HL-60/S4 treated with phorbol 12-myristate 13-acetate at 8.2 ng/mL for 4 days and 3 days (cell line): Measurements from ENCODE around the gene GOLGA6L2.
"Not testable (repeated sequence)": the region's sequence is repeated elsewhere in the genome, so short reads cannot be mapped to it uniquely, and the experiment has no call there.

Experiments used
- in situ Hi-C: fragments of 300-500 bp; cut with MboI; formaldehyde crosslinking; loops from 2 replicates; pipeline ENCODE4 v1.15.0; 2022; ENCODE audit warnings: low sequenced_read_pairs

Gene GOLGA6L2

GRCh38 chr15:23424111-23424904 is 22.7 kb downstream of the GOLGA6L2 start:
- in situ Hi-C loops = no loop called here

DNA sequence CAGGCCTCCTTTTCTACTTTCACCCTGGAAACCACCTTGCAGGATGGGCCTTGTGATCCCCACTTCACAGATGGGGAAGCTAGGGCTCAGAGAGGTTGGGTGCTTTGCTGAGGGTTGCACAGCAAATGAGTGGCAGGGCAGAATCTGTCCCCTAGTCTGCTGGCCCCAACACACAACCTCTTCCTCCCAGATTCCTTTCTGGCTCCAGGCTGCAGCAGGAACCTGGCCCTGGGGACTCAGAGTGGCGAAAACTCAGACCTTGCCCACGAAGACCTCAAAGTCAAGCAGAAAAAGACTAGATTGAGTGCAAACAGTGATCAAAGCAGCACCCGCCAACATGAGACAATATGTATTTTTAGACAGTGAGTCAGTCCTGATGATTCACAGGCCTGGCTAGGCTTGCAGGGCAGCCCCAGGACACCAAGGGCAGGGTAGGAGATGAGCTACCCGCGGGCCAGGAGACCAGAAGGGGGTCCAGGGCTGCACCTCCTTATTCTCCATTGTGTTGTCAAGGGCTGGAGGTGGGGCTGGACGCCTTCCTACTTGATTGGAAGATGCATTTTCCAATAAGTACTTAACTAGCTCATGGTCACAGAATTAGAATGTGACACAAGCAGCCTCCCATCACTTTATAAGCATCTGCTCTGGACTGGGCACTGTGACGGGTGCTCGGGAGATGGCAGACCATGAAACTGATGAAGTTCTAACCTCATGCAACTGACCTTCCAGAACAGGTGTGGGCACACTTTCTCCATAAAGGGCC is 23.9 kb downstream of the GOLGA6L2 start:
- in situ Hi-C loops = no loop called here

DNA sequence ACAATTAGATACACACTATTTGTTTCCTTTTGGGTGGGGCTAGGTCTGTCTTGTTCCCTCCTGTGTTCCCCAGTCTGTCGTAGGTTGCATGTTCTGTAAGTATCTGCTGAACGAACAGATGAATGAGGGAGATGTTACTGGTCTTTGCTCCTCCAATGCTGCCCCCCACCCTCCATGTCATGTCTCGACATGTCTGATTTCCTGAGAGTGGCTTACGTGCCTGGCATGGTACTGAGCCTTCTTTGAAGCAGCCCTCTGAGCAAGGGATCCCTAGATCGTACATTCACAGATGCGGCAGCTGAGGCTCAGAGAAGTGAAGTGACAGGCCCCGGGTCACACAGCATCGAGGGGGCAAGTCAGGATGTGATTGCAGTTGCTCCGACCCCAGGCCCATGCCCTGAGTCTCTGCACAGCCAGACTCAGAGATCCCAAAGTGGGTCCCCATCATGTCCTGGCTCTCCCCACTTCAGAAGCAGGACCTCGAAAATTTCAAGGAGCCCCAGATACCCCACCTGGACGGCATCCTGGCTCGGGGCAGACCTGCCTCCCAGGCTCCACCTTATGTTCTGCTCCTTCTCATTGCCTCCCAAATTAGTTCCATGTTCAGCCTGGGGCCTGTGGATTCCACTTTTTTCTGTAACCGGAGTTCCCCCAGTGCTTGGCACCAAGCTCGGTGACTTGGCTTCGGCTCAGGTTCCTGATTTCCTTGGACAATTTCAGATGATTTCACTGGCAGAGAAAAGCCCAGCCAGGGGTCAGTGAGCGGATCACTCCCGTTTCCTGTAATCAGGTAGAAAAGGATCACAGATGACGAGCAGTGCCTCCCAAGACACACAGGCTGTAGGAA is 24.7 kb downstream of the GOLGA6L2 start:
- in situ Hi-C loops = no loop called here

GRCh38 chr15:23420806-23421575 is 26.1 kb downstream of the GOLGA6L2 start:
- in situ Hi-C loops = no loop called here

DNA sequence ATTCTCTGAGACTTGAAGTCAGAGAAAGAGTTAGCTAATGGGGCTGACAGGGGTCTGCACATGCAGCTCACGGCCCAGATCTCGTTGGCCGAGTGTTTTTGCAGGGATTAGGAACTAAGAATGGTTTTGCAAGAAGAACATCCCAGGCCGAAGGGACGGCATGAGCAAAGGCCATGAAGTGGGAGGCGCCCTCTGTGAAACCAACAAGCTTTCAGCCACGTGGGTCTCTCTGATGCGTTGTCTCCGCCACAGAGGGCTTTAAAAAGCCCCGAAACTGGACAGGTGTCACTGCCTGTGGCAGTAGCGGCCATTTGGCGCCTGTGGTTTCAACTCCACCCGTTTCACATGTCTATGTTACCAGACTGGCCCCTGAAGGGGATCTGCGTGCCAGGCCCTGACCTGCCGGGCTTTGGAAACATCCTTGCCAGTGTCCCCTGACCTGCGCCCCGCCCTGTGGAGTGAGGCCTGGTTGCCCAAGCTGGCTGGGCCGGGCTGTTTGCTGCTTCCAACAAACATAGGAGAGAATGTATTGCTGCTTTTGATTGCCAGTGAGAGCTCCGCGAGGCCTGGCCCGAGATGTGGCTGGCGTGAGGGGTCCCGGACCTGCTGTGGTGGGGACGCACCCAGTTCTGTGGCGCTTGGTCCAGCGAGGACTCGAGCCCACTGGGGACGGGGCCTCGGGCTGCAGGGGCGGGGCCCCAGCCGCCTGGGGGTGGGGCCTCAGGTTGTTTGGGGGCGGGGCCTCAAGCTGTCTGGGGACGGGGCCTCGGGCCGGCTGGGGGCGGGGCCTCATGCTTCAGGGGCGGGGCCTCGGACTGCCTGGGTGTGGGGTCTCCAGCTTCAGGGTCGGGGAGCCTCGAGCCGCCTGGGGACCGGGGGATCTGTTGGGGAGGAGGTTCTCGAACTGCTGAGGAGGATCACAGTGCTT is 30.4 kb downstream of the GOLGA6L2 start:
- in situ Hi-C loops = no loop called here

- in situ Hi-C loops = not testable (repeated sequence)
Observed at GRCh38 chr15:23415866-23416265, 31.2 kb downstream of the GOLGA6L2 start.

DNA sequence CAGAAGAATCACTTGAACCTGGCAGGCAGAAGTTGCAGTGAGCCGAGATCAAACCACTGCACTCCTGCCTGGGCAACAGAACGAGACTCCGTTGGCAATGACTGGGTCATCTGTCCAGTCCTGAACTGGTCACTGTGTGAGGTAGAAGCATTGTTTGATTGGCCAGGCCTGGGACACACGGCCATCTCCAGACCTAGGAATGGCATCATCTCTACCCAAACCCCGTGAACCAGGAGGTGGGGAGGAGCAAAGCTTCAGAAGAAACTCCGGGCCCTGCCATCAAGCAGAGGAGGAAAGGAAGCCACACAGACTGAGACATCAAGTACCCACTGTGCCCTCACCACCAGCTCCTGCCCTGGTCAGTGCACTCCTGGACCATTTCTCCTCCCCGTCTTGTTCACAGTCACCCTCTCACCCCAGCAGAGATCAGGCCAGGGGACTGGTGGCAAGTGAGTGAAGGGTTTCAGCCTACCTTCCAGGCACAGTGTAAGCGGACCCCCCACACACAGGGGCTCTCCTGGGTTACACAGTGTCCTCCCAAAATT is 31.6 kb downstream of the GOLGA6L2 start:
- in situ Hi-C loops = no loop called here

DNA sequence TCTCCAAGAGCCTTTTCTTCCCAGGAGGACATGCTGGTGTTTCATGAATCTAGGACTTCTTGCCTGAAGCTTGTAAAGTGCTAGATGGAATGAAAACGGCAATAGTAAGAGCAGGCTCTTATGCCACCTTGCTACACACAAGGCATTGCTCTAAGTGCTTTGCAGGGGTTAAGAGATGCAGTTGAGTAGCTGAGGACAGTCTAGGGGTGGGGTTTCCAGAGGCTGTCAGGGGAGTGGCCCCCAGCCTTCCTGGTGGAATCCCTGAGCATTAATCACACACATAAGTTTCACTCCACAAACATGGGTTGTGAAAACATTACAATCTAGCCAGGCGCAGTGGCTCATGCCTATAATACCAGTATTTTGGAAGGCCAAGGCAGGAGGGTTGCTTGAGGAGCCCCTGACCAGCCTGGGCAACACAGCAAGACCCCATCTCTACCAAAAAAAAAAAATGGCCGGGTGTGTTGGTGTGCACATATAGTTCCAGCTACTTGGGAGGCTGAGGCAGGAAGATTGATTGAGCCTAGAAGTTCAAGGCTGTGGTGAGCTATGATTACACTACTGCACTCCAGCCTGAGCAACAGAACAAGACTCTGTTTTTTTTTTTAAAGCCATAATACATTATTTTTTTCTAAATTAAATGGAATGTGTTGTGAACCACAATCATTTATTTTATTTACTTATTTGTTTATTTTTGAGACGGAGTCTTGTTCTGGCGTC is 34.0 kb downstream of the GOLGA6L2 start:
- in situ Hi-C loops = not testable (repeated sequence)

- in situ Hi-C loops = no loop called here
Observed at GRCh38 chr15:23411841-23412240, 35.2 kb downstream of the GOLGA6L2 start.

DNA sequence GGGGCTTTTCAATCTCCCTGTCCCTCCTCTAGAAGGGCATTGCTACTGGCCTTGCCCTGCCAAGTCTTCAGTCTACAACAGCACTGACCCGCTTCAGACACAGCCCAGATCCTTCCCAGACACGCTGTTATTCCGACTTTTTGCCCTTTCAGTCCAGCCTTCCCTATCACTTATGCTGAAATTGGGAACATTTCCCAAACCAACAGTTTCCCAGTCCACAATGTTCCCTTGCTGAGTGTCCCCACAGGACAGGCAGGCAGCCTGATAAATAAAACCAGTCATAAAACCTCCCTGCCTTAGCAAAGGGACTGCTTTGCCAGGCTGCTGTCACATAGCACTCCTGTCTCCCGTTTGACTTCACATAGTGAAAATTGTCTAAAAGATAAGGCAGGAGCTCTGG is 43.5 kb downstream of the GOLGA6L2 start:
- in situ Hi-C loops = no loop called here

GRCh38 chr15:23402544-23402943 is 44.5 kb downstream of the GOLGA6L2 start:
- in situ Hi-C loops = no loop called here

DNA sequence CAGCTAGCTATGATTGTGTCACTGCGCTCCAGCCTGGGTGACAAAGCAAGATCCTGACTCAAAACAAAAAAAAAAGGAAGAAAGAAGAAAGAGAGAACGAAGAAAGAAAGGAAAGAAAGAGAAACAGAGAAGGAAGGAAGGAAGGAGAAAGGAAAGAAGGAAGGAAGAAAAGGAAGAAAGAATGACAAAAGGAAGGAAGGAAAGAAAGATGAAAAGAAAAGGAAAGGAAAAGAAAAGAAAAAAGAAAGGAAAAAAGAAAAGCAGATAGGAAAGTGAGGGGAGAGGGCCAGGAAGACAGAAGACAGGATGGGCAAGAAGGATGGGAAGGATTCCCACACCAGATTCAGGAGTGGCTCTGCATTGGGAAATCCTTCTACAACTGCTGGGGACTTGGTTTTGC is 44.9 kb downstream of the GOLGA6L2 start:
- in situ Hi-C loops = no loop called here

DNA sequence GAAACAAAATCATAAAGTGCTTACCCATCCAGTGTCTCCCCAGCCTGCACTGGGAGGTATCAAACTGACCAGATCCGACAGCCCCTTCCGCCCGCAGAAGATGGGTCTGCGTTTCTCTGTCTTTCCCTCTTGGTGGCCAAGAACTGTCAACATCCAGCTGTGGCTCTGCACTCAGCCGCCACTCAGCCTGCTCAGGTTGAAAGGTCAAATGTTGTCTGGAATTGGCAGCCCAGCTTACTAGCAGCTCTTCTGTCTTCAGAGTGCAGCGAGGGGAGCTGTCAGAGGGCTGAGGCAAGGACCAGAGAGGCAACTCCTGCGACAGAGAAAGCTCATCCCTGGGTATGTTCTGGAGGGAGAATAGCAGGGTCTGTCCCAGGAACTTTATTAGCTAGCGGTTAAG is 45.4 kb downstream of the GOLGA6L2 start:
- in situ Hi-C loops = no loop called here

DNA sequence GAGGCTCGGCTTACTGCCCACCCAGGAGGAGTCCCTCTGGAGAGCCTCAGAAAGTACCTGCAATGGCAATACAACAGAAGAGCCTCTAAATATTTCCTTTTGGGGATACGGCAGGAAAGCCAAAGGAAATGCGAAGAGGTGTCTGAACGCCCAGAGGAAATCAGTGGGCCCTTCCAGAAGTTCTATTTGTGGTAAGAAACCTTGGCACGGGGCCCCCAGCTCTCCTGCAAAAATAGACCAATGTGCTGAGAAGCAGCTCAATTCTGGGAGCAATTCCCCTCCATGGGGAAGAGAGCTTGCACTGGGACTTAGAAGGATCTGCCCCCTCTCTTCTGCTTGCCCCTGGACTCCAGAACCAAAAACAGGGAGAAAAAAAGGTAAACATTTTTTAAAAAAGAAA is 47.8 kb downstream of the GOLGA6L2 start:
- in situ Hi-C loops = not testable (repeated sequence)

DNA sequence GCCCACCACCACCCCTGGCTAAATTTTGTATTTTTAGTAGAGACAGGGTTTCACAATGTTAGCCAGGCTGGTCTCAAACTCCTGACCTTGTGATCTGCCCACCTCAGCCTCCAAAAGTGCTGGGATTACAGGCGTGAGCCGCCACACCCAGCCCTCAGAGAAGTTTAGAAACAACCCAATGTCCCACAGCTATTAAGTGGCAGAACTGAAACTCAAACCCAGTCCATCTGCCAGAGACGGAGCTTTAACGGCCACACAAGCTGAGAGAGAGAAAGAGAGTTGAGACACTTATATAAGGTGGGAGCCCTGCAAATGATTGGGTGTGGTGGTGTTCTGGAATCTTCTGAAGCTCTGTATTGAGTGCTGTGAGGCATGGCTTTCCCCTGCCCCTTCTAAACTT is 48.7 kb downstream of the GOLGA6L2 start:
- in situ Hi-C loops = not testable (repeated sequence)

DNA sequence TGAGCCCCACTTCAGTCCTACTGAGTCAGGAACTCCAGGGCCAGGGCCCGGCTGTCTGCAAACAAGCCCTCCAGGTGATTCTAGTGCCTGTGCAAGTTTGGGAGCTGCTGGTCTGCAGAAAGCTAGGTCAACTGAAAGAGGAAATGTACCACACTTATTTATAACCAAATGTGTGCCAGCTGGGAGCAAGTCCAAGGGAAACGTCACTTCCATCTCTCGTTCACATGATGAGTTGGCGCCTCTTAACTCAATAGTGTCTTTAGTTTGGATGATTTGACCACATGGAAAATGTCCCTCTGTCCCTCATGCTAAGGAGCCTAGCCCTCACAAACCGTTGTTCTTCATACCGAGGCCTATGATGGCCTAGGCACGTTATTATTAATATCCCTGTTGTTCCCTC is 49.3 kb downstream of the GOLGA6L2 start:
- in situ Hi-C loops = no loop called here

- in situ Hi-C loops = no loop called here
Observed at GRCh38 chr15:23395832-23396231, 51.2 kb downstream of the GOLGA6L2 start.

DNA sequence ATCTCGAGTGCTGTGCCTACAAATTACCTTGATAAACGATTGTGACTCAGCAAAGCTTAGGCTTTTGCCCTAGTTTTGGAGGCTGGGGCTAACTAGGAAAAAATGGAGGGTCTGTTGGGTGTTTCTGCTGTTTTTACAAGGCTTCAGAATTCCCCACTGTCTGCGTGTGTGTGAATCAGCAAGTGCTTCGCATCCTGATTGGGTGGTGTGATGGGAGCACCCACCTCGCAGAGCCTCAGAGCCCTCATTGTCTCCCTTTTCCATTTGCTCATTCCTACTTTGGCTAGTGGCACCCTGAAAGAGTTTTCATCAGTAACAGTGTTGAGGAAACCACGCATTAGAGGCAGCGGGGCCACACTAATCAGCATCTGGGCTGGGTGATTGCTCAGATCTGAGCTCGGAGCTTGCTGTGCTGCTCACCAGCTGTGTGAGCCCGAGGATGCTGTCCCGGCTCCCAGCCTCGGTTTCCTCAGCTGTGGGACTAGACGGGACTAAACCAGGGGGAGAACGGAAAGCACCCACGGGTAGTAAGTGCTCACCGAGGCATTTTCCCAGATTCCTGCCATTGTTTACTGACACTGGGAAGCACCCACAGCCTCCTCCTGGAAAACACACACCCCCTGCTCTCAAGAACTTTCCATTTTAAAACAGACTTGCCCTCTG is 51.9 kb downstream of the GOLGA6L2 start:
- in situ Hi-C loops = no loop called here
